CD4-positive, alpha-beta T cell treated with Interleukin-21 for 1 hour (primary cell): ENCODE results near the gene ZNF536.

Experiments
- DNase-seq: peaks from one replicate; pipeline ENCODE4 v3.0.0-alpha.2; 2020

ZNF536 gene

GRCh38 chr19:30371960-30372824 is at the start of gene ZNF536:
TSS of gene ZNF536 (plus strand) at chr19:30372384. CDS start at chr19:30443563, 71,179 bp downstream.
- no peak for DNase-seq

DNA sequence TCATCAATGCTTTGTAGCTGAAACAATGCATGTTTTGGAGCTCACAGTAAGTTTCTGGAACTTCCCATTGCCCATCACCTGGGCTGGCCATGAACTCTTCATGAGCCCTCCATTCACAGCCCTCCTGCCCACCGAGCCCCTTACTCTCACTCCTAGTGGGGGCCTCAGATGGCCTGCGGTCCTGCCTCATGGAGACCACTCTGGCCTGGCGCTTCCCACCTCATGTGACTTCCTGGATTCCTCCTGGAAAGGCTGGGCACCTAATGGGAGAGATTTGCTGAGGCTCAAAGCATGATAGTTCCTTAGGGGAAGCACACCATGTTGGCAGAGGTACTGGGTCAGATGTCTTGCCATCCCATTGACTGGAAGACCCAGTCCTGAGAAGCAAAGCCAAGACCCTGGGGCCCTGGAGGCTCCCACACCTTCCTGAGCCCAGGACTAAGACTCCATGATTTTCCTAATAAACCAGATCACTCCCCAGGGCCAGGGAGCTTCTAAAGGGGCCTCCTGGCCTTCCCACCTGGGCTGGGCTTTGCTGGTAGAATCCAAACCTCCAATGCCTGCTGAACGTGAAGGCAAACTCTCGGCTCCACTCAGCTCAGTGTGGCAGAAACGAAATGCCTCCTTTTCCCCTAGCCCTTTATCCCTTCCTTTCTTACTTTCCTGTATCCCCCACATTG is 49.4 kb upstream of the ZNF536 start:
- DNase-seq = no peak

GRCh38 chr19:30323904-30324303 is 48.3 kb upstream of the ZNF536 start:
- DNase-seq = no peak

GRCh38 chr19:30324982-30325381 is 47.2 kb upstream of the ZNF536 start:
- DNase-seq = no peak

DNA sequence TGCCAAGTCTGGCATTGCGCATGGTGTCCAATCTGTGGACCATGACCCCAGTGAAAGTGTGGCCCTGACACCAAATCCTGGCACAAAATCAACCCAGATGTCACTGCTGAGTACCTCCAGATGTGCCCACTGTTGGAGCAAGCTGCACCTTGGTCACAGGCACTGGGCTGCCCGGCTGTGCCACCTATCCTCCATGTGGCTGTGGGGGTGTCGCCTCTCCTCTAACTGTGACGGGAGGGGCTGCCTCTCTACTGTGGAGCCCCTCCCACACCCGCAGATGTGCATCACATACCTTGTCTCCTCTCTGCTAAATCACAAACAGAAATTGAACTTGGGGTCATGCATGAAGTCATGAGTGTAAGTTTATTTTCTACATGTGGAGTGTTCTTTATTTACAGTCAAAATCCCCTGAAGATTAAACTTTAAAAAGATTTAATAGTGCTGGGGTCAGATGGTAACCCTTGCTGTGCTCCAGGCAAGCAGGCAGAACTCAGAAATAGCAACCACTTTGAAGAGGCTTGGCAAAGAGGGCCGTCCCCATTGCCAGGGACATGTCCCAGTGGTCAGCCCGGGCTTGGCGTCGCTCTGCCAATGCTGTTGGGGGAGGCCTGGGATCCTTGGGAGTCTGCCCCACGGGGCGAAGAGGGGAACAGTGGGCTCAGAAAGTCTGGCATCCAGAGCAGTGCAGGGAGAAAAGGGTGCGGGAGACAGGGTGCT is 46.4 kb upstream of the ZNF536 start:
- no peak for DNase-seq

GRCh38 chr19:30326393-30326710 is 45.8 kb upstream of the ZNF536 start:
- DNase-seq = no peak

DNA sequence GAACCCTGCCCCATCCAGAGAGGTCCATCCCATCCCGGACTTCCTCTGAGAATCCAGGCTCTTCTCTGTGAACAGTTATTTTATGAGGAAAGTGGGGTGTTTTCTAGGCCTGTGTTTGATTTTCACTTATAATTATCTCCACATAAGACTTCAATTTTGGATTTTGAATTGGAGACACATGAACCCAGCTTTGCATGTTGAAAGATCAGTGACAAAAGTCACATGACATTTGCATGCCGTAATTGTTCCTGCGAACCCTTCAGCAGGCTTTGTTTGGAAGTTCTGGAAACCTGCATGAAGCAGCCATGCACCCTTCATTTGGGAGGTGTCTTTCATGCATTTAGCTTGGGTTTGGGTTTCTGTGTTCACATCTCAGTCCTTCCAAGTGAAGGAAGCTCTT is 44.9 kb upstream of the ZNF536 start:
- DNase-seq = no peak

DNA sequence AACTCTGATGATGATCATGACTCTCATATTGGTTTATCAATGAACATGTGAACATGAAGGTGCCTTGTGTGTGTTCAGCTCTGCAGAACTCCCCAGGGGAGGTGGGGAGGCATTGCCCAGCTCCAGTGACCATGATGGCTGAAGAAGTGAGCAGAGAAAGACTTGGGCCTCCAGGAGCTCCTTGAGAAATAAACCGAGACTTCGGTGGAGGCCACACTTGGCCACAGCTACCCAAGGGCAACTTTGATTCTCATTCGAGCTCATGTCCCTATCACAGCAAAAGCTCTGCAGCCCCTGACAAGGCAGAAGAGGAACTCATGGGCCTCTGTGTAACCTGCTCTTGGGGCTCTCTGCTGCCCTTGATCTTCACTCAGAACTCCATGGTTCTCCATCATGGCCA is 44.1 kb upstream of the ZNF536 start:
- no peak for DNase-seq

- DNase-seq = no peak
Observed at GRCh38 chr19:30330266-30330665, 41.9 kb upstream of the ZNF536 start.

DNA sequence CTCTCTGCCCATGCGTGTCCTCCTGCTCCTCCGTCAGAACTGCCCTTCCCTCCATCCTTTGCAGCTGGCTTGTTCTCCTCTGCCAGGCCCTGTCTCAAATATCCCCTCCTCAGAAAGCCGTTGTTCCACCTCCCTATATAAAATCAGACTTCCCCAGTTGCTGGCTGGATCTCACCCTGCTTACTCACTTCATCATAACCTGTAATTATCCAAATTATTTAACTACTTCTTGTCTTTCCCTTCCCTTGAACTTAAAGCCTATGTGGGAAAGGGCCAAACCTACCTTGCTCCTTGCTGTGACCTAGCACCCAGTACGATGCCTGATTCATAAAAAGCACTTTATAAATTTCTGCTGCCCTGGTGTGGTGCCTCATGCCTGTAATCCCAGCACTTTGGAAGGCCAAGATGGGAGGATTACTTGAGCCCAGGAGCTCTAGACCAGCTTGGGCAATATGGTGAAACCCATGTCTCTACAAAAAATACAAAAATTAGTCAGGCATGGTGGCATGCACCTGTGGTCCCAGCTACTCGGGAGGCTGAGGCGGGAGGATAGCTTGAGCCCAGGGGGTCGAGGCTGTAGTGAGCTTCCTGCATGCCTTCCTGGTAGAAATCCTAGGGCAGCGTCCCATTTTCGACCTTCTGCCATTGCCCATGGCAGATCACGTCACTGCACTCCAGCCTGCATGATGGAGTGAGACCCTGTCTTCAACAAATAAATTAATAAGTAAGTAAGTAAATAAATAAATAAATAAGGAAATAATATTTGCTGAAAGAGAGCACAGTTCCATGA is 39.5 kb upstream of the ZNF536 start:
- no peak for DNase-seq

DNA sequence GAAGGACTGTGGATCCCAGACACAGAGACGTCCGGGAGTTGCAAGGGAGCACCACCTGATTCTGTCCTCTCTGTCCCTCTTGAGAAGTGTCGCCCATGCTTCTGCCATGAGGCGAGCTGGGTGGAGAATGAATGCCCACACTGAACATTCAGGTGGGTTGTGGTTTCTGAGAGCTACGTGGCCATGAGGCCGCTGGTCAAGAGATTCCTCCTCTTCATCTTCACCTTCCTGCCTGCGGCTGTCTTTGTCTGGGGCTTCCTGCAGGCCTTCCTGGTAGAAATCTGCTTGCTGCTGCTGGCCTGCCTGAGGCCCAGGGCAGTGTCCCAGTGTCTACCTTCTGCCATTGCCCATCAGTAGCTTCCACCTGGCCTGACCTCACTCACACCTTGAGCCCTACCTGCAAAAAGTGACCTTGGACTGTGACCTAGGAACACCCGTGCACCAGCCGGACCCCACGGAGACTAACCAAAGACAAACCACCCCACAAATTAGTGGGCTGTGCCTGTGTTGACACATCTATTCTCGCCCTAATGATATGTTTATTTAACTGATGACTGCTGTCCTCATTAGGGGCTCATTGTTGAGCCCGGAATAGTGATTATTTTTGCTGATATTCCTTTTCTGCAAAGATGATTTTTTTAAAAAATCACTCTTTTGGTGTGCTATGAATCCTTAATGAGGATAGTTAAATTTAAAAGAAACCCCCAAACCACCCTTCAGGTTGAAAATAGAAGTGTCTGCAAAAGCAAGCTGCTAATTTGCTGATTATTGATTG is 38.7 kb upstream of the ZNF536 start:
- DNase-seq = no peak

- DNase-seq = no peak
Observed at GRCh38 chr19:30334841-30335240, 37.3 kb upstream of the ZNF536 start.

GRCh38 chr19:30335306-30335886 is 36.8 kb upstream of the ZNF536 start:
- no peak for DNase-seq

- no peak for DNase-seq
Observed at GRCh38 chr19:30336290-30336689, 35.9 kb upstream of the ZNF536 start.

DNA sequence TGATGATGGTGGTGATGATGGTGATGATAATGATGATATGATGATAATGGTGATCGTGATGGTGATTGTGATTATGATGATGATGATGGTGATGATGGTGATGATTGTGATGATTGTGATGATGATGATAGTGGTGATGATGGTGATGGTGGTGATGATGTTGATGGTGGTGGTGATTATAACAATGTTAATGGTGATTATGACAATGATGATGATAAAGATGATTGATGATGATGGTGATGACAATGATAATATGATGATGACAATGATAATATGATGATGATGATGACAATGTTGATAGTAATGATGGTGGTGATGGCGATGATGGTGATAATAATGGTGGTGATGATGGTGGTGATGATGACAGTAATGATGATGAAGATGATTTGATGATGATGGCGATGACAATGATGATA is 34.1 kb upstream of the ZNF536 start:
- no peak for DNase-seq

DNA sequence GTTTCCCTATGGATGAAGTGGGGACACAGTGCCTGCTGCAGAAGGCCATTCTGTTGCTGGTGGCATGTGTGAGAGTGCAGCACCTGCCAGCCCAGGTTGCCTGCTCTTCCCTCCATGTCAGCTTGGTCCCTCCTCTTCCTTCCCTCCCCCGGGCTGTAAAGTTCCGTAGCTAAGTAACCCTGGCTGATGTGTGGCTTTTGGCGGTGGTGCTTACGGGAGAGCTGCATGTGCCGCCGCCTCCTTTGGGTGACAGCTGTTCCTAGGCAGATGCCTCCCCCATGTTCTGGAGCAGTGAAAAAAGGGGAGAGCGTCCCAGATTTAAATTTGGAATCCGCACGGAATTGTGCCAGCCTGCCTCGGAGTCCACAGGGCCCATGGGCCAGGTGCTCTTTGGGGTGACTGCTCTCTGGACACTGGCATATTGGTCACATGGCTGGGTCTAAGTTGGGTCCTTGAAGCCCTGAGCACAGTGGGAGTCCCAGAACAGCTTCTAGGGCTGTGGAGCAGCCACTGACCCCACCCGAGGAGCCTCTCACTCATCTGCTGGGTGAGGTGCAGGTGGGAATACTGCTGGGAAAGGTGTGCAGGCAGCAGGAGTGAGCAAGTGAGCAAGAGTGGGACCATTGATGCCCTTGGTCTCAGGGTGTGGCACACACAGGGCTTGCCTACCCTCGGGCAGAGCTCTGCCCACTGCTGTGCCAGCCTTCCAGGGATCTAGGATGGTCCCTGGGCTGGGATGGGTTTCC is 33.1 kb upstream of the ZNF536 start:
- no peak for DNase-seq

GRCh38 chr19:30339624-30340525 is 32.3 kb upstream of the ZNF536 start:
- no peak for DNase-seq

- DNase-seq = no peak
Observed at GRCh38 chr19:30340771-30341561, 31.2 kb upstream of the ZNF536 start.

GRCh38 chr19:30341611-30342201 is 30.5 kb upstream of the ZNF536 start:
- DNase-seq = no peak
